ENCODE results near the gene RANBP1.

RANBP1 gene

GRCh38 chr22:20089226-20089976 lies 26.5 kb upstream of the RANBP1 start:
- TF ChIP-seq TAF1 (IDR thresholded peaks at IDR 0.05; ENCODE audit: low read depth) (no peak), NFIC (IDR thresholded peaks at IDR 0.05) (no peak), RAD21 (IDR thresholded peaks at IDR 0.05; ENCODE audit: low read depth) (no peak), MAX (IDR thresholded peaks at IDR 0.05) (no peak), REST (IDR thresholded peaks at IDR 0.05; ENCODE audit: low read depth) (no peak), TEAD4 (IDR thresholded peaks at IDR 0.05) (no peak), USF1 (IDR thresholded peaks at IDR 0.05) (no peak), TCF12 (IDR thresholded peaks at IDR 0.05; ENCODE audit: low read depth) (no peak), EGR1 (IDR thresholded peaks at IDR 0.05) (no peak), CEBPB (IDR thresholded peaks at IDR 0.05) (no peak)

GRCh38 chr22:20089977-20090729 lies 25.8 kb upstream of the RANBP1 start:
- no peak for TF ChIP-seq TEAD4 (IDR thresholded peaks at IDR 0.05)
- no peak for TF ChIP-seq FOXM1 (IDR thresholded peaks at IDR 0.05; ENCODE audit: borderline replicate concordance, low read depth)

GRCh38 chr22:20090730-20091240 lies 25.1 kb upstream of the RANBP1 start:
- no peak for TF ChIP-seq EGR1 (IDR thresholded peaks at IDR 0.05)
- TF ChIP-seq USF1 (IDR thresholded peaks at IDR 0.05), result no peak
- no peak for TF ChIP-seq MAX (IDR thresholded peaks at IDR 0.05)
- no peak for TF ChIP-seq EP300 (IDR thresholded peaks at IDR 0.05; ENCODE audit: borderline replicate concordance)

GRCh38 chr22:20091690-20092476 lies 24.0 kb upstream of the RANBP1 start:
- TF ChIP-seq CEBPB (IDR thresholded peaks at IDR 0.05), result no peak
- TF ChIP-seq NFIC (IDR thresholded peaks at IDR 0.05), result no peak
- no peak for TF ChIP-seq EP300 (IDR thresholded peaks at IDR 0.05; ENCODE audit: borderline replicate concordance)
- no peak for TF ChIP-seq TAF1 (IDR thresholded peaks at IDR 0.05; ENCODE audit: low read depth)
- no peak for TF ChIP-seq TEAD4 (IDR thresholded peaks at IDR 0.05)
- no peak for TF ChIP-seq ZBTB7A (IDR thresholded peaks at IDR 0.05; ENCODE audit: low read depth)
- no peak for TF ChIP-seq FOXM1 (IDR thresholded peaks at IDR 0.05; ENCODE audit: borderline replicate concordance, low read depth)
- TF ChIP-seq EGR1 (IDR thresholded peaks at IDR 0.05), result no peak
- TF ChIP-seq MAX (IDR thresholded peaks at IDR 0.05), result no peak
- TF ChIP-seq RAD21 (IDR thresholded peaks at IDR 0.05; ENCODE audit: low read depth), result no peak
- TF ChIP-seq TCF12 (IDR thresholded peaks at IDR 0.05; ENCODE audit: low read depth), result no peak
- TF ChIP-seq REST (IDR thresholded peaks at IDR 0.05; ENCODE audit: low read depth), result no peak
- TF ChIP-seq CREB1 (IDR thresholded peaks at IDR 0.05; ENCODE audit: low read depth), result no peak
- no peak for TF ChIP-seq YY1 (IDR thresholded peaks at IDR 0.05; ENCODE audit: low read depth)
- no peak for TF ChIP-seq USF1 (IDR thresholded peaks at IDR 0.05)

GRCh38 chr22:20092477-20092854 lies 23.4 kb upstream of the RANBP1 start:
- TF ChIP-seq NFIC (IDR thresholded peaks at IDR 0.05) (no peak), ZBTB7A (IDR thresholded peaks at IDR 0.05; ENCODE audit: low read depth) (no peak), USF1 (IDR thresholded peaks at IDR 0.05) (no peak), CEBPB (IDR thresholded peaks at IDR 0.05) (no peak), TEAD4 (IDR thresholded peaks at IDR 0.05) (no peak), YY1 (IDR thresholded peaks at IDR 0.05; ENCODE audit: low read depth) (no peak), MAX (IDR thresholded peaks at IDR 0.05) (no peak), TCF12 (IDR thresholded peaks at IDR 0.05; ENCODE audit: low read depth) (no peak), RAD21 (IDR thresholded peaks at IDR 0.05; ENCODE audit: low read depth) (no peak), EGR1 (IDR thresholded peaks at IDR 0.05) (no peak), REST (IDR thresholded peaks at IDR 0.05; ENCODE audit: low read depth) (no peak), TAF1 (IDR thresholded peaks at IDR 0.05; ENCODE audit: low read depth) (no peak), EP300 (IDR thresholded peaks at IDR 0.05; ENCODE audit: borderline replicate concordance) (no peak), FOXM1 (IDR thresholded peaks at IDR 0.05; ENCODE audit: borderline replicate concordance, low read depth) (no peak), CREB1 (IDR thresholded peaks at IDR 0.05; ENCODE audit: low read depth) (no peak)
